ENCODE measurements around the gene ZNF423.

ZNF423 gene

GRCh38 chr16:49693445-49693844 lies 162.5 kb downstream of the ZNF423 start:
- no peak for TF ChIP-seq CTCF (IDR thresholded peaks at IDR 0.05; ENCODE audit: borderline replicate concordance, insufficient read depth, low read depth, low read length)

GRCh38 chr16:49690778-49691177 lies 165.1 kb downstream of the ZNF423 start:
- no peak overlapping the region for H3K4me3 ChIP-seq (ENCODE audit: low read depth, low read length)
- no peak for TF ChIP-seq CTCF (IDR thresholded peaks at IDR 0.05; ENCODE audit: borderline replicate concordance, insufficient read depth, low read depth, low read length)

More at GRCh38 chr16:49693445-49693844, 162.5 kb downstream of the ZNF423 start:
- H3K4me3 ChIP-seq (ENCODE audit: low read depth, low read length): no peak overlapping the region

- TF ChIP-seq CTCF (IDR thresholded peaks at IDR 0.05; ENCODE audit: borderline replicate concordance, insufficient read depth, low read depth, low read length): no peak
- H3K4me3 ChIP-seq (ENCODE audit: low read depth, low read length): no peak overlapping the region
Measured at GRCh38 chr16:49688036-49688697, 167.7 kb downstream of the ZNF423 start.

- TF ChIP-seq CTCF (IDR thresholded peaks at IDR 0.05; ENCODE audit: borderline replicate concordance, insufficient read depth, low read depth, low read length): no peak
- no peak overlapping the region for H3K4me3 ChIP-seq (ENCODE audit: low read depth, low read length)
Measured at GRCh38 chr16:49687476-49688002, 168.4 kb downstream of the ZNF423 start.

- no peak for TF ChIP-seq CTCF (IDR thresholded peaks at IDR 0.05; ENCODE audit: borderline replicate concordance, insufficient read depth, low read depth, low read length)
- no peak overlapping the region for H3K4me3 ChIP-seq (ENCODE audit: low read depth, low read length)
Measured at GRCh38 chr16:49684696-49685095, 171.2 kb downstream of the ZNF423 start.

GRCh38 chr16:49682577-49683165 lies 173.2 kb downstream of the ZNF423 start:
- no peak for TF ChIP-seq CTCF (IDR thresholded peaks at IDR 0.05; ENCODE audit: borderline replicate concordance, insufficient read depth, low read depth, low read length)
- no peak overlapping the region for H3K4me3 ChIP-seq (ENCODE audit: low read depth, low read length)

Data from GM12875 (cell line).